Endometrium (tissue), 2 donors: ENCODE results near the gene GAREM1.

Experiments
- FAIRE-seq: peaks from 2 replicates; lab custom pipeline; 2012; peaks lifted over from hg19 to GRCh38; lab: Jason Lieb, UNC
- donor health status: control.
- donor health status: control.

GAREM1 gene

DNA sequence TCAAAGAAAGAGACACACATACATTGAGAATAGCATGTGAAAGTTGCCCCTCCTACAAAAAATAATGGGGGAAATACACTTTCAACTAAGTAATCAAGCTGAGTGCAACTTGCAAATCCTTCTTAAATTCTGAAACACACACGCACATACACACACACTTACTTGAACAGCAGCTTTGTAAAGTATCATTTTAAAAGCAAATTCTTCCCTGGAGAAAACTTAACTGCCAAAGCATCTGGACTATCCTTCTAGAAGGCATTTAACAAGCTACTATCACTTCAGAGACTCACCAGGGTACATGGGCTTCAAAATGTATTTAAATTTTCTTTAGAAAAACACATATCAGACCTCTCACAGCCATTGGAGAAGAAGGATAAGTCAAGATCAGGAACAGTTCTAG, 15.3 kb downstream of the GAREM1 start:
- no peak for FAIRE-seq

DNA sequence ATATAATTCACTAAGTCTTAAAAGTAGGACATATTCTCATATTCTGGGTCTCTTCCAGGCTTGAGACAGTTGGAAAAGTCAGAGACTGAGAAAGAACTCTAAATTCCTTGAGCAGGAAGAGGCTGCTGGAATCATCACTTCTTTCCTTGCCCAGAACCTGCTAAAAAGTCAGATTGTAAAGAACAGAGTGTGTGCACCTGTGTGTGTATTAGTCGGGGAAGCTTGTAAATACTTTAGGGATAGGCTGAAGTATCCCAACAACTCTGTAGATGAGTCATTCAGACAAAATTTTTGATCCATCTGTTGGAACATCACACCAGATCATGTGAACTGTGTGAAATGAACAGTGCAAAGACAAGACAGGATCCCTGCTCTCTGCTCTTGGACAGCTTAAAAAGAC, 16.1 kb downstream of the GAREM1 start:
- no peak for FAIRE-seq

DNA sequence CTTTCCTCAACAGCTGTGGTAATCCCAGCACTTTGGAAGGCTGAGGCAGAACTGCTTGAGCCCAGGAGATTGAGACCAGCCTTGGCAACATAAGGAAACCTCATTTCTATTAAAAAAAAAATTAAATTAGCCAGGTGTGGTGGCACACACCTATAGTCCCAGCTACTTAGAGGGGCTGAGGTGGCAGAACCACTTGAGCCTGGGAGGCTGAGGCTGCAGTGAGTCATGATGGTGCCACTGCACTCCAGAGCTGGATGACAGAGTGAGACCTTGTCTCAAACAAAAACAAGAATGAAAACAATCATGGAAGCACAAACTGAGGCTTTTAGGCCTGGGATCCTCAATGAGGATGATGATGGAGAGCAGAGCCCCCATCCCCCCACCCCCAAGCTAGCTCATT, 19.8 kb downstream of the GAREM1 start:
- FAIRE-seq: no peak

DNA sequence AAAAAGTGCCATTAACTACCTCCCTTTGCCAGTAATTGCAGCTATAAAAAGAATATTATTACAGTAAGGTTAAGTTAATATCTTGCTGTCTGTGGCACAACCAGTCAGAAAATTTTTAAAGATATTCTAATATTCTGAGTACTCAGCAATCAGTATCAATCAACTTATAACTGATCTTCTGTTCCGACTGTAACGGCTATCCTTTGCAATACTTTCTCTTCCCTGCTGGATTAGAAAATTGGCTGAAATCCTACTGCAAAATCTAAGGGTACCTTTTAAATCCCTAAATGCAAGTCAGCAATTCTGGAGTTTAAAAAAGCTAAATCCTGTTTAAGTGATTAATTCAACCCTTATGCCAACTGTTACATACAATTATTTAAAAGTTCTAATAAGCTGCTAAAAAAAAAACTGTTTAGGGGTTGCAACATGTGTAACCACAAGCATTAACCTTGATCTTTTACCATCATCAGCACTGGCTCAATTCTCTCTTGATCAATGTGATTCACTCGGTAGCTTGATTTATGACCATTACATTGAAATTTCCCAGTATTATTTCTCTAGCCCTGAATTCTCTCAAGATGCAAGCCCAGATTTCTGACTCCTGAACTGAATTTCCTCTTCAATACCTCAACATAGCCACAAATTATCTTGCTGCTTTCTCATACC, 20.5 kb downstream of the GAREM1 start:
- FAIRE-seq: no peak

DNA sequence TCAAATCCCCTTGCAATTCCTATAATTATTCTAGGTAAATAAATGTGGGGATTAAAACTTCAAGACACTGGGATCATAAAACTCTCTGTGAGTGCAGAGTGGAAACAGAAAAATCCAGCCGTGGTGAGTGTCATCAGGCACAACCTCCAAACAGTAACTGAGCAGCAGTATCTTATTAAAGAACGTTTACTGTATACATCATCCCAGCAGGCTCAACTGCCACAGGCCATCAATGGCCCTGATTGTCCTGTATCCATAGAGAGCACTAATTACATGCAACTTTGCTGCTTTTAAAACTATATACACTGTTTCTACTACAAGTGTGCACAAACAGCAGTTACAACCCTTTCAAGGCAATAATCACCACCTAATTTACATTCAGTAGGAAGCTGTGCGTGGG, 23.9 kb downstream of the GAREM1 start:
- no peak for FAIRE-seq

DNA sequence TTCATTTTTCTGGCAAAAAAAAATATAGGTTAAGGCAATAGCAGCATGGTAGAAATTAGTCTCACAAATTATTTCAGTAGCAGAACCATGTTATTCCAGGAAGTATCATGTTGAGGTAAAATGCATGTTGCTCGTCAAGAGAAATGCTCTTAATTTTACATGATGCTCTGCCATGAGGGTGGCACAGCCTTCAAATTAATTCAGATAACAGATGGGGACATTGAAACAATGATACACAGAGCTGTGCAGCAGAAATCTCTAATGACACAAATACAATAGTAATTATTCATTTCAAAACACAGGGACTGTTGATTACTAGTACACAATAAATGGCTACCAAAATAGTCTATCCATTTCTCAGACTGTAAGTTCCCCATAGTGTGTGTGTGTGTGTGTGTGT, 24.8 kb downstream of the GAREM1 start:
- FAIRE-seq: no peak

DNA sequence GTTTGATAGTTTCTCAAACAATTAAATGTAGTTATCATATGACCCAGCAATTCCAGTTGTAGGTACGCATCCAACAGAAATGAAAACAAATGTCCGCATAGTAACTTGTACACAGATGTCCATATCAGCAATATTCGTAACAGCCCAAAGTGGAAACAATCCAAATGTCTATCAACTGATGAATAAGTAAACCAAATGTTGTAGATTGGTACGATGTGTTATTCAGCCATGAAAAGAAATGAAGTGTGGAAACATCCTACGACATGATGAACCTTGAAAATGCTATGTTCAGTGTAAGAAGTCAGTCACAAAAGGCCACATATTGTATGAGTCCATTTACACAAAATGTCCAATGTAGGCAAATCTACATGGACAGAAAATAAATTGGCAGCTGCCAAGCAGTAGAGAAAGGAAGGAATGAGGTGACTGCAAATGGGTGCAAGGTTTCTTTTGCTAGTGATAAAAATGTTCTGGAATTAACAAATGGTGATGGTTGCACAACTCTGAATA, 26.9 kb downstream of the GAREM1 start:
- no peak for FAIRE-seq

DNA sequence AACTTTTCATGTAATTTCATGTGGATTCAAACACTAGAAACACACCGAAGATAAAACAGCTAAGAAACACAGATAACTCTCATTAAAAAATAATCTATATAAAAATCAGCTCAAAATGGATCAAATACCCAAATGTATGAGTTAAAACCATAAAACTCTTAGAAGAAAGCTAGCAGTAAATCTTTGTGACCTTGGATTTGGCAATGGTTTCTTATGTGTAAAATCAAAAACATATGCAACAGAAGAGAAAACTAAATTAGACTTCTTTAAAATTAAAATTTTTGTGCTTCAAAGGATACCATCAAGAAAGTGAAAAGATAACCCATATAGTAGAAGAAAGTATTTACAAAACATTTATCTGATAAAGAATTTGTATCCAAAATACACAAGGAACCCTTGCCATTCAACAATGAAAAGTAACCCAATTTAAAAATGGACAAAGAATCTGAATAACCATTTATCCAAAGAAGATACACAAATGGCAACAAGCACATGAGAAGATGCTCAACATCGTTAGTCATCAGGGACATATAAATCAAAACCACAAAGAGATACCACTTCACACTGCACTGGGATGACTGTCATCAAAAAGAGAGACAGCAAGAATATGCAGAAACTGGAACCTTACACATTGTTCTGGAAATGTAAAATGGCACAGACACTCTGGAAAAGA, 27.5 kb downstream of the GAREM1 start:
- no peak for FAIRE-seq

DNA sequence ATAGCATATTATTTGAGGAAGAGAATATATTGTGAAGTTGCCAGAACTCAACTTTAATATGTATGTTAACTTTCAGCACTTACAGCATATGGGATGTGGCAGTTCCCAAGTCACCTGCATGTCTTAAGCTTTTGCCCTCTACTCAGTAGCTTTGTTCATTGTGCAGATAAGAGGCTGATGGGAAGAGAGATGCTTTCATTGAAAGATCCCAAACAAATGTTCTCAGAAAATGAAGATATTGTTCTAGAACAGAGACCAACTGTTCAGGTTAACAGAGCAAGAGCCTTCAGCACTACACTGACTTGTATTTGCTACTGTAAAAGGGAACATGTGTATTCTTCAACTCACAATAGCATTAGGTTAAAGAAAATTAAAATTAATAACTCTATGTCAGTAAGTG, 28.1 kb downstream of the GAREM1 start:
- no peak for FAIRE-seq

DNA sequence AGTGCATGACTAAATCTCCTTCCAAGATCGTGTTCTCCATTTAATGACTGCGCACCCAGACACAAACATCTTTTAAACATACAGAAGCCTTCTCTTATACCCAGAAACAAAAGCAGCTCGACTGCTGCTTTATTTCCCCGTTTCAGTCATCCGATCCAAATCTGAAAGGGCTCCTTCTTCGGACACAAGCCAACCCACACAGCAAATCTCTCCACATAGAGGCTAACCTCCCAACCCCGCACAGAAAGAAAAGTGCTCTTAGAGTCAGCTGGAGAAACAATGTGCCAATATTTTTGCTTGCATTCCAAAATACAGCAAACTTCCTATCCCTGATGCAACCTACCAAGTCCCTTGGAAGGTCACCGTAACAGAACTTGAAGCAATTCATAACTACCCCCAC, 29.1 kb downstream of the GAREM1 start:
- FAIRE-seq: no peak

DNA sequence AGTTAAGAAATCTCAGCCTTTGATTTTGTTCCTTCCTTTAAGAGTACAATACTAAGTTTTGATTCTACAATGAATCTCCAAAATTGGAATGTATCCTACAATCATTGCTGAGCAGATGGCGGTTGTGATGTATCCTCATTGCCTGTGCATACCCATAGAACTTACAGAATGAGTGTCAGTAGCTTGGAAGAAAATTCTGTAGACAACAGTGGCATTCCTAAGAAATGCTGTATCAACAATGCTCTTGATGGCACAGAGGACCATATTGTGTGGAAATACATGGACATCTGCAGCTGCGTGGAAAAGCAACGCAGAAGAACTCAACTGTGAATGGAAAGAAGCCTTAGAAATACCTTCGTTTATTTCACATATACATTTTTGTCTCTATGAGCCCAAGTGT, 30.2 kb downstream of the GAREM1 start:
- FAIRE-seq: no peak

DNA sequence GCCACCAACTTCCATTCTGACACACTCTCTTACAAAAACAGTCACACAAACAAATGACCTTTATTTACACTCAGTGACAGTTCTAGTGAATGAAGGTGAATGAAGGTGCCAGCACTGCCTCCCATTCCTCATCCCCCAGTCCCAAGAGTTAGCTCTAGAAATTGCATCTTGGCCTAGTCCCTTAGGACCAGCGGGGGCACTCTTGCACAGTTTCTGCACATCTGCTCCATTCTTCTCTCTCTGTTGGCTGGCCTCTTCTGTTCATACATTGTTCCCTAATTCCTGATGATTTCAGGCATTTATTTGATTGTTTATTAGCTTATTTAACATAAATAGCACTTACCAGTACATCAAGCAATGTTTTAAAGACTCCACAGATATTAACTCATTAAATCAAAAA, 30.9 kb downstream of the GAREM1 start:
- no peak for FAIRE-seq

DNA sequence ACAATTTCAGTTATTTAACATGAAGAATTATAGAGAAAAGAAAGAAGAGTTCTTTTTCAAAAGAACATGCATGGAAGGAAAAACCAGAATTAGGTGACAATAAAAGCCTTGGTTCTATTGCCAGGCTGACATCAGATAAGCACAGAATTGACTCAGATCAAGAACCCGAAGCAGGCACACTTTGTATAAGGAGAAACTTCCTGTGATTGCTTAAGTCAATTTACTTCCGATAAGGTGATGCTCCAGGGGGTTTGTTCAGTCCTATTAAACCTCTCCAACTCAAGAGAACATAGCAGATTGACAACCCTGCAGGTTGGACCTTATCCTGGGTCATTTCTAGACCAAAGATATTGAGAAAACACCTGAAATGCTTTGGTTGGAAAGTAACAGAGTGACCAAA, 31.4 kb downstream of the GAREM1 start:
- FAIRE-seq: no peak

DNA sequence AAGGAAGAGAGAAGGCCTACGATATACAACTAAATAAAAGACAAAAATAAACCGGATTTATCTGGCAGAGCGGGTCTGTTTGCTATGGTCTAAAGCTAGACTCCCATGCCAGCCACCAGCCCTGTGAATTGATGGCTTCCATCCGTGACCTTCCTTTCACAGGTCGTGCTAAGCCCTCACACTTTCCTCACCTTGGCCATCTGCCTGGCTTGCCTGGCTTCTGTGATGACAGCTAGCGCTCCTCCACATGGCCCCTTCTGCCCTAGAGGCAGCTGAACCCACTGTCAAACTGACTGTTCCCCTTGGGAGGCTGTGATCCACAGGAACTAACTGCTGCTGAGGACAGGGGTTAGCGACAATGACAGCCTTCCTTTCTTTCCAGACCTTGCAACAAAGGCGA, 32.5 kb downstream of the GAREM1 start:
- no peak for FAIRE-seq

DNA sequence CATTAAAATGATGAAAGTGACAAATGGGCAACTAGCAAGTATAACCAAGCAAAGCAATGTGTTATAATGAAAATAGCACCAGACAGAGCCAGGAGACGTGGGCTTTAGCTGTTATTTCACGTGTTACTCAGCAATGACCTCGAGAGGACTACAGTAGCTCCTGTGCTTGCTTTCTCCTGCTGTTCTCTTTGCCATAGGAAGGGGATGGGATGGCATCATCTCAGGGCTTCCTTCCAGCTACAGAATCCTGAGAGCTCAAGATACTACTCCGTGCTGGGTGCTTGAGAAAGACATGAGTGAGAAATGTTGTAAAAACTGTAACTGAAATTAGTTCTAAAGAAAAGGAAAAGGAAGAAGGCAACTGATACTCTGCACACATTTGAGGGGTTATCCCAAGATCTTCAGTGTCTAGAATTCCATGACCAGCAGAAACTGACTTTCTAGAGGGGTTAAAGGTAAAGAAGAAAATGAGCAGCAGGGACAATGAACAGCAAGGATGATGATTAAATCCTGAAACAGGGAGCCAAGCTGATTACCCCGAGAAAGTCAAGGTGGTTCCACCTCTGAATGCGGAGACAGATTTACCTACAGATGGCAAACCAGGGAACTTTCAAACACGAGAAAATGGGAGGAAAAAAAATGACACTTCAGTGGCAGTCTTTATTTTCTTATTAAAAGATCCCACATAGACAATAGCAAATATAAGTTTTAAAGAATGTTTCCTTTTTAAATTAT, 33.4 kb downstream of the GAREM1 start:
- no peak for FAIRE-seq

DNA sequence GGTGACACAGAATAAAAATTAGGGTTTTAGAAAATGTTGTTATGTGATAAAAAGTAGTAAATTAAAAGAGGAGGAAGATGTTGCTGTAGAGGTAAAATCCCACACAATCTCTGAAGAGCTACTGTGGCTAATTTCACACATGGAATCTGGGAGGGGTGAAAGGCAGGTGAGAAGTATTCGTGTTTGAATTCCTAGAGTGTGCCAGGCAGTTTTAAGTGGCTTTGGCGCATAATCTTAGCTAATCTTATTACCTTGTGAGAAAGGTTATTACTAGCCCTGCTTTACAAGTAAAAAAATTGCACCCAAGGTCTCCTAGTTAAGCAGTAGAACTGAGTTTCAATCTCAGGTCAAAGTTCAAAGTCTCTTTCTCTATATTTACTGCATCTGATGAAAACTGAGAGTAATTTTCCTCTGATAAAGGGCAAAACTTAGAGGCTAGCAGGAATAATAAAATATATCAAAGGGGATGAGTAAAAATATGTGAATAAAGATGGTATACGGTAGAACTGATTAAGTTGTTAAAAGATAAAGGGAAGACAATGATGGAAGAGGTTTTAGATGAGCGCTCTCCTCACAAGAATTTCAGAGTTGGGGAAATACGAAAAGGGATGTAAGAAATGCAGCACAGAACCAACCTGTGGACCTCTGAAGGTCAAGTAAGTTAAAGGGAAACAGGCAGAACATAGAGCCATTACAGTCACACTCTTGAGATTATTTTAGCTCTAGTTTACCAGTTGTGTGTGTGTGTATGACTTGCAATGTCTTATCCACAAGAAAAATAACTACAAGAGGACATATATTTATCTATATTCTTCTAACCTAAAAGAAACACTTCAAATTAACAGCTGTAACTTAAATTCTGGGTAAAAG, 34.8 kb downstream of the GAREM1 start:
- FAIRE-seq: no peak

DNA sequence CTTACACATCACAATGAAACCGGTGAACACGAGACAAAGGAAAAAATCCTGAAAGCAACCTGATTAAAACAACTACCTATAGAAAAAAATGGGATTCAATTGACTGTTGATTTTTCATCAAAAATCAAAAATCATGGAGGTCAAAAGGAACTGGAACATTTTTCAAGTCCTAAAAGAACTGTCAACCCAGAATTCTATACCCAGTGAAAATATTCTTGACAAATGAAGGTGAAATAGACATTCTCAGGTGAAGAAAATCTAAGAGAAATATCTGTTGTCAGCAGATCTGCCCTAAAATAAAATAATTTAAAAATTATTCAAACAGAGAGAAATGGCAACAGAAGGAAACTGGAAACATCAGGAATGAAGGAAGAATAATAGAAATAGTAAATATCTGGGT, 38.9 kb downstream of the GAREM1 start:
- FAIRE-seq: no peak

DNA sequence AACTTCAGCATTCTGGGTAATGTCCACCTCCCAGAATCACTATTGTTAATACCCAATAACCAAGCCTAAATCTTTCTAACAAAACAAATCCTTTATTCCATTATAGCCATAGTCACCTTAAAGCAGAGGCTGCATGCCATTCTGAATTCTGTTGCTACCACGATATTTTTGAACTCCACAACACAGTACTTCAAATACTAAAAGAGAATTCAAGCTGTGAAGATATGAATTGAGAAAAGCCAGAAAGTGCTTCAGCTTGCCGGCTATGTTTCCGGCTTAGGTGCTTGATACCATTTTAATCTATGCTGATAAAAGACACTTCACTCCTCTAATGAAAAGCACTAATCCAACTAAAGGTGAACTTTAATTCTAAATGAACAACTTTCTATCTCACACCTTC, 41.3 kb downstream of the GAREM1 start:
- FAIRE-seq: no peak

DNA sequence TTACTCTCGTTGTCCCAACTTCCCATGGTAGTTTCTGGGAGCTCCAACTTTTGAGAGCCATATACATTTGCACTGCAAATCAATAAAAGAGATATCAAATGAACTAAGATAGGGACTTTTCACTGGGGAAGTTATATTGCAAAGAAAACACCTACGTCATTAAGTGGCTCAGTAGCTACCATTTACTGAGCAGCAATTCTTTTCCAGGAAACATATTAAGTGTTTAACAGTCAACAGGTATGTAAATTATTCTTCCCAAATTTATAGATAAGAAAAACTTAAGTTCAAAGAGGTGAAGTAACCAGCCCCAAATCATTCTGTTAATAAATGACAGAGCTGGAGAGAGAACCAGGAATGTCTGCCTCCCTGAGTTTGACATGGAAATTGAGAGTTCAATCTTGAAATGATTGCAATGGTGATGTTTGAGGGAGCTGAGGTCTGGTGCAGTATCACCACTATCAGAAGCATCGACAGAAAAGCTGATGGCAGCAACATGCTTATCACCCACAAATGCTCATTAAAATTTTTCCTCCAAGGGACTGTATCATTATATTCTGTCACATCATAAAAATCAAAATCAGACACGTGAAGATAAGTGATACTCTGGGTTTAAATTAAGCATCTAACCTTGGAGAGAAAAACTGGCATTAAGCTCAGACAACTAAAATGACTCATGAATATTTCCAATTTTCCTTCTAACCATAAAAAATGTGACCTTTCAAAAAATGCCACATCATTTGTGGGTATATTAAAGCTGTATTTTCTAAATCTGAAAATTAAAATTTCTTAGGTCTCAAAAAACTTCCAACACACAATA, 43.4 kb downstream of the GAREM1 start:
- no peak for FAIRE-seq

DNA sequence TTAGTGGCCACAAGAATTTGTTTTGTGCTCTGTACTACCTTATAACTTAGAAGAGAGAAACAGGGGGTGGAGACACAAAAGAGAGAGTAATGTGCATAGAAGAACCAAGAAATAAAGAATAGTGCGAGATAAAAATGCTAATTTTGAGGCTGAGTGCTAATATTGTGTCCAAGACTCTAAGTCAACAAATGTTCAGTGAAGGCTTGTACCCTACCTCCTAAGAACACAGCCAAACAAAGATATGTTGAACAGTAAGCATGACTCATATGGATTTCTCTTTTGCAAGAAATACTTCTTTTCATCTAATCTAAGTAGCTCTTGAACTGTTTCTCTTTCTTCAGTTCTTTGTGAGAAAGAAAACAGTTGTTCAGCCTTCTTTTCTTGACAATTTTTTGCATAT, 45.2 kb downstream of the GAREM1 start:
- no peak for FAIRE-seq

DNA sequence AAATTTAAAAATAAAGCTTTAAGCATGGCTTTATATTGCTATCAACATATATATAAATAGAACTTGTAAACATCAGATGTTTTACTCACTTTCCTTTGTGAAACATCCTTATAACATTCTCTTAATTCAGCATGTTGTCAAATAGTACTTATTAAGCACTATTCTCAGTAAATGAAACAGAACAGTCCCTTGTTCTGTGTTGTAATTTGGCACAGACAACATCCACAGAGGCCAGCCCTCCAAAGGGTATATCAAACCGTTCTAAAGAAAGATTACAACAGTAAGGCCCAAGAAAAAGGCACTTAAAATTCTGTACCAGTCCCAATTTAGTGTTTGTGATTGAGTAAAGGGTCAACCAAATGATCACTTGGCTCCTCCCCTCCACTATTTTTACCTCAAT, 46.0 kb downstream of the GAREM1 start:
- no peak for FAIRE-seq
